Sigmoid colon (tissue), 4 donors: ENCODE measurements around the gene PPP4R1.

ENCODE experiments used
- EP300 ChIP-seq, 4 donors: sonication (generic); formaldehyde crosslinking; IDR thresholded peaks; one replicate each; pipeline ENCODE4 v1.6.1; 2017; ENCODE audit warnings: antibody characterized with exemption in 4 of 4
- POLR2A ChIP-seq, 2 donors: fragments of 450-650 bp; IDR thresholded peaks; one replicate each; pipeline ENCODE4 v1.6.1; 2016; ENCODE audit warnings: antibody characterized with exemption in 2 of 2, mild to moderate bottlenecking in 2 of 2, moderate library complexity in 2 of 2
- POLR2AphosphoS5 ChIP-seq, 4 donors: sonication (generic); formaldehyde crosslinking; IDR thresholded peaks; one replicate each; pipeline ENCODE4 v1.6.1; 2017; ENCODE audit warnings: antibody characterized with exemption in 4 of 4
- TF ChIP-seq, protein P1 (sequence below), 4 experiments: fragments of 450-650 bp in 3 of 4; fragments of 200-600 bp in 1 of 4; IDR thresholded peaks; one replicate each; pipeline ENCODE4 v1.5.1; 2016 to 2019; ENCODE audit warnings: antibody characterized with exemption in 4 of 4, mild to moderate bottlenecking in 3 of 4, moderate library complexity in 2 of 4

- TF ChIP-seq, protein P1, sequence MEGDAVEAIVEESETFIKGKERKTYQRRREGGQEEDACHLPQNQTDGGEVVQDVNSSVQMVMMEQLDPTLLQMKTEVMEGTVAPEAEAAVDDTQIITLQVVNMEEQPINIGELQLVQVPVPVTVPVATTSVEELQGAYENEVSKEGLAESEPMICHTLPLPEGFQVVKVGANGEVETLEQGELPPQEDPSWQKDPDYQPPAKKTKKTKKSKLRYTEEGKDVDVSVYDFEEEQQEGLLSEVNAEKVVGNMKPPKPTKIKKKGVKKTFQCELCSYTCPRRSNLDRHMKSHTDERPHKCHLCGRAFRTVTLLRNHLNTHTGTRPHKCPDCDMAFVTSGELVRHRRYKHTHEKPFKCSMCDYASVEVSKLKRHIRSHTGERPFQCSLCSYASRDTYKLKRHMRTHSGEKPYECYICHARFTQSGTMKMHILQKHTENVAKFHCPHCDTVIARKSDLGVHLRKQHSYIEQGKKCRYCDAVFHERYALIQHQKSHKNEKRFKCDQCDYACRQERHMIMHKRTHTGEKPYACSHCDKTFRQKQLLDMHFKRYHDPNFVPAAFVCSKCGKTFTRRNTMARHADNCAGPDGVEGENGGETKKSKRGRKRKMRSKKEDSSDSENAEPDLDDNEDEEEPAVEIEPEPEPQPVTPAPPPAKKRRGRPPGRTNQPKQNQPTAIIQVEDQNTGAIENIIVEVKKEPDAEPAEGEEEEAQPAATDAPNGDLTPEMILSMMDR (IDR thresholded peaks at IDR 0.05): no peak
- TF ChIP-seq POLR2A (IDR thresholded peaks at IDR 0.05) (no peak), POLR2AphosphoS5 (IDR thresholded peaks at IDR 0.05) (no peak), EP300 (IDR thresholded peaks at IDR 0.05) (no peak)
Observed at GRCh38 chr18:9574473-9575115, 39.8 kb downstream of the PPP4R1 start.
